ENCODE measurements around the gene ESPNL. TPM values are rescaled to one million over a fixed set of nuclear protein-coding genes. Genes with fewer than 3 reads are reported as not detected.

ESPNL gene
- total RNA-seq, 1 donor from 2014 or later: 0.40 TPM

DNA sequence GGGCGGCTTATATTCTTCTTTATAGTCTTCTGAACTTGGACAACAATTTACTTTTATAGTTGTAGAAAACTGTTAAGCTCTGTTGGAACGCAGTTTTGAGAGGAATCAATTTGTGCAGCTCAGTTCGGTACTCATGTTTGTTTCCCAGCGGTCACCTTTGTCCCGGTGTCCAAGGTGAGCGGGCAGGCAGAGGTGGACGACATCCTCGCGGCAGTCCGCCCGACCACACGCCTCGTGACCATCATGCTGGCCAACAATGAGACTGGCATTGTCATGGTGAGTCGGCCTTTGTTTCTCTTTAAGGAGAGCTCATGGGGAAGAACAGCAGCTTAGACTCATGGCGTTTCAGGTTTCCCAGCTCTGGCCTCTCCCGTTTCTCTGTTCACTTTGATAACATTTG is 18.6 kb upstream of the ESPNL start:
- Mint-ChIP-seq H3K27ac (ENCODE audit: unreplicated experiment) (no peak overlapping the region), H3K27me3 (ENCODE audit: low read depth) (no peaks in the 10 kb centered on the region), H3K4me1 (no peaks in the 10 kb centered on the region), H3K36me3 (ENCODE audit: low read depth) (peaks cover 35% of the 10 kb centered on the region), H3K9me3 (peaks cover 5% of the 10 kb centered on the region), H3K4me3 (no peak overlapping the region)
- no peak for TF ChIP-seq CTCF (conservative IDR thresholded peaks at IDR 0.05)
- DNase-seq (ENCODE audit: low read depth, low spot score): no peak

DNA sequence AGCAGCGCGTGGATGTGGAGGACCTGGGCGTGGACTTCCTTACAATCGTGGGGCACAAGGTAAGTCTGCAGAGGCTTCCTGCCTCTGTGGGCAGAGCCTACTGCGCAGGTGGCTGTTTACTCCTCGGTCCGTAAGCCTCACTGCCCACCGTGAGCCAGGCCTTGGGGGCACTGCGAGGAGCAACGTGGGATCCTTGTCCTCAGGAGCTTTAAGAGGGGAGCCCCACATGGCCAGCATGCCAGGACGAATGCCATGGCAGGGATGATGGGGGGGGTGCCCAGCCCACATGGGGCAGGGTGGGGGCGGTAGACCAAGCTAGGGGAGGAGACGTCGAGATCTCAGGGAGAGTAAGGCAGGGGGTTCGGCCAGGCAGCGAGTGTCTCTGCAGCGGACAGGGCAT is 18.0 kb upstream of the ESPNL start:
- peaks cover 32% of the 10 kb centered on the region for H3K36me3 Mint-ChIP-seq (ENCODE audit: low read depth)
- no peak overlapping the region for H3K4me3 Mint-ChIP-seq
- H3K27ac Mint-ChIP-seq (ENCODE audit: unreplicated experiment): no peak overlapping the region
- DNase-seq (ENCODE audit: low read depth, low spot score): no peak
- peaks cover 5% of the 10 kb centered on the region for H3K9me3 Mint-ChIP-seq
- TF ChIP-seq CTCF (conservative IDR thresholded peaks at IDR 0.05): no peak
- H3K27me3 Mint-ChIP-seq (ENCODE audit: low read depth): no peaks in the 10 kb centered on the region
- H3K4me1 Mint-ChIP-seq: no peaks in the 10 kb centered on the region

- Mint-ChIP-seq H3K4me1 (no peaks in the 10 kb centered on the region), H3K36me3 (ENCODE audit: low read depth) (peaks cover 29% of the 10 kb centered on the region), H3K27ac (ENCODE audit: unreplicated experiment) (no peak overlapping the region), H3K27me3 (ENCODE audit: low read depth) (no peaks in the 10 kb centered on the region), H3K9me3 (peaks cover 5% of the 10 kb centered on the region), H3K4me3 (no peak overlapping the region)
- TF ChIP-seq CTCF (conservative IDR thresholded peaks at IDR 0.05): no peak
- no peak for DNase-seq (ENCODE audit: low read depth, low spot score)
These were observed 17.3 kb upstream of the ESPNL start for GRCh38 chr2:238082827-238083226.

GRCh38 chr2:238083919-238084318 is 16.2 kb upstream of the ESPNL start:
- H3K4me1 Mint-ChIP-seq: no peaks in the 10 kb centered on the region
- no peak overlapping the region for H3K27ac Mint-ChIP-seq (ENCODE audit: unreplicated experiment)
- TF ChIP-seq CTCF (conservative IDR thresholded peaks at IDR 0.05): no peak
- H3K36me3 Mint-ChIP-seq (ENCODE audit: low read depth): peaks cover 24% of the 10 kb centered on the region
- no peak for DNase-seq (ENCODE audit: low read depth, low spot score)
- H3K4me3 Mint-ChIP-seq: no peak overlapping the region
- peaks cover 5% of the 10 kb centered on the region for H3K9me3 Mint-ChIP-seq
- H3K27me3 Mint-ChIP-seq (ENCODE audit: low read depth): no peaks in the 10 kb centered on the region

DNA sequence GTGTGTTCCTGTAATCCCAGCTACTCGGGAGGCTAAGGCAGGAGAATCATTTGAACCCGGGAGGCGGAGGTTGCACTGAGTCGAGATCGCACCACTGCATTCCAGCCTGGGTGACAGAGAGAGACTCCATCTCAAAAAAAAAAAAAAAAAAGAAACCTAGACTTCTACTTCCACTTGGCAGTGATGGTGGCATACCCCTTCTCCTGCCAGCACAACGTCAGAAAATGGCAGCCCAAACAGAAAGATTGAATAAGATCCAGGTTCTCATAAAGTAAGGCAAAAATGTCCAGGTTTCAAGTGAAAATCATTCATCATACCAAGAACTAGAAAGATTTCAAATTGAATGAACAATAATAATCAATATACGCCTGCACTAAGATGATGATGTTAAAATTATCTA is 15.4 kb upstream of the ESPNL start:
- H3K36me3 Mint-ChIP-seq (ENCODE audit: low read depth): peaks cover 21% of the 10 kb centered on the region
- no peak overlapping the region for H3K4me3 Mint-ChIP-seq
- H3K4me1 Mint-ChIP-seq: no peaks in the 10 kb centered on the region
- H3K9me3 Mint-ChIP-seq: peaks cover 4% of the 10 kb centered on the region
- no peak for DNase-seq (ENCODE audit: low read depth, low spot score)
- no peak for TF ChIP-seq CTCF (conservative IDR thresholded peaks at IDR 0.05)
- no peaks in the 10 kb centered on the region for H3K27me3 Mint-ChIP-seq (ENCODE audit: low read depth)
- no peak overlapping the region for H3K27ac Mint-ChIP-seq (ENCODE audit: unreplicated experiment)

DNA sequence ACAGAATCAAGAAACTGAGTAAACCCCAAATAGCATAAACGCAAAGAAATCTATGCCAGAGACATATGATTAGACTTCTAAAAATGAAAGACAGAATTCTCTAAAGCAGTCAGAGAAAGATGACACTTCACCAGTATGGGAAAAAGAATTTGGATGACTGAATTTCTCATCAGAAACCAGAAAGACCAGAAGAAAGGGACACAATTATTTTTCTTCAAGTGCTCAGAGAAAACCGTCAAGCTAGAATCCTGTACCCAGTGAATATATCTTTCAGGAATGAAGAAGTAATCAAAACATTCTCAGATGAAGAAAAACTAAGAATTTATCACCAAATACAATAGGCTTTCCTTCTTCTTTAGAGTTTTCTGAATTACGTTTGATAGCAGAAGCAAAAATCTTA is 14.2 kb upstream of the ESPNL start:
- no peak overlapping the region for H3K4me3 Mint-ChIP-seq
- TF ChIP-seq CTCF (conservative IDR thresholded peaks at IDR 0.05): no peak
- H3K4me1 Mint-ChIP-seq: no peaks in the 10 kb centered on the region
- no peak overlapping the region for H3K27ac Mint-ChIP-seq (ENCODE audit: unreplicated experiment)
- H3K36me3 Mint-ChIP-seq (ENCODE audit: low read depth): peaks cover 12% of the 10 kb centered on the region
- DNase-seq (ENCODE audit: low read depth, low spot score): no peak
- no peaks in the 10 kb centered on the region for H3K27me3 Mint-ChIP-seq (ENCODE audit: low read depth)
- no peaks in the 10 kb centered on the region for H3K9me3 Mint-ChIP-seq

Measured in neural crest cell (in vitro differentiated cells).